KMS-11 (cell line): Measurements from ENCODE around the gene TYR.

Experiments
- H2AFZ ChIP-seq: fragments of 200-600 bp; sonication (generic); 2 replicates; pipeline ENCODE4 v1.6.1; 2016; ENCODE audit warnings: antibody characterized with exemption, mixed run types, low read depth
- H3K27ac ChIP-seq: fragments of 200-600 bp; sonication (generic); 2 replicates; pipeline ENCODE4 v1.6.1; 2016; ENCODE audit warnings: mild to moderate bottlenecking, mixed run types
- H3K27me3 ChIP-seq: fragments of 200-600 bp; sonication (generic); 2 replicates; pipeline ENCODE4 v1.6.1; 2017; ENCODE audit warnings: mild to moderate bottlenecking, low read depth, mixed run types, moderate library complexity; ENCODE audit not compliant: insufficient read depth
- H3K36me3 ChIP-seq: fragments of 200-600 bp; sonication (generic); 2 replicates; pipeline ENCODE4 v1.6.1; 2017; ENCODE audit warnings: mild to moderate bottlenecking, mixed run types; ENCODE audit not compliant: insufficient read depth
- H3K4me1 ChIP-seq: fragments of 200-600 bp; sonication (generic); 2 replicates; pipeline ENCODE4 v1.6.1; 2016; ENCODE audit warnings: mild to moderate bottlenecking, low read depth, mixed run types; ENCODE audit not compliant: poor library complexity, severe bottlenecking
- H3K4me2 ChIP-seq: fragments of 200-600 bp; sonication (generic); 2 replicates; pipeline ENCODE4 v1.7.0; 2016; ENCODE audit warnings: mild to moderate bottlenecking, mixed run types
- H3K4me3 ChIP-seq: fragments of 200-600 bp; sonication (generic); IDR thresholded peaks from 2 replicates; pipeline ENCODE4 v1.6.1; 2017; ENCODE audit warnings: low read depth, low read length, mixed read lengths; ENCODE audit not compliant: insufficient read depth
- H3K79me2 ChIP-seq: fragments of 200-600 bp; sonication (generic); 2 replicates; pipeline ENCODE4 v1.6.1; 2016; ENCODE audit warnings: low read depth, mixed run types; ENCODE audit not compliant: insufficient read depth
- H3K9ac ChIP-seq: fragments of 200-600 bp; sonication (generic); 2 replicates; pipeline ENCODE4 v1.6.1; 2016; ENCODE audit warnings: mild to moderate bottlenecking, mixed run types
- H4K20me1 ChIP-seq: fragments of 200-600 bp; sonication (generic); 2 replicates; pipeline ENCODE4 v1.6.1; 2016; ENCODE audit warnings: mild to moderate bottlenecking, mixed run types; ENCODE audit not compliant: insufficient read depth
- CTCF ChIP-seq: fragments of 200-600 bp; sonication (generic); conservative IDR thresholded peaks from 2 replicates; pipeline ENCODE4 v1.6.1; 2017; ENCODE audit warnings: low read depth, mild to moderate bottlenecking, antibody characterized with exemption, low read length, moderate library complexity, mixed read lengths

Gene TYR

DNA sequence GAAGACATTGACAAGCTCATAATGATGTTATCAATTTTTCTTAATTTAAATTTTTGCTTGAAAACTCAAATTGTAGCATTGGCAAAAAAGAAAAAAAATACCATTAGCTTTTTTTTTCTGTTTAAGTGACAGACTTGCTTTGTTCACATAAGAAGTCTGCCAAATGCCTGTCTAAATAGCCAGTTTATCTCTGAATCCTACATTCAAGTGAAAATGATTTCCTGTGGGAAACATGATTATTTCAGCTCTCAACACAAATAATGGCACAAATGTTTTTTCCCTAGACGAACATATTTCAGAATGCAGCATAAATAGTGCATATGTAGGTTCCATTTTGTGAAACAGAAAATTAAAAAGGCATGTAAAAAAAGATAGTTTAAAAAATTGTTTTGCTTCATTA is 23.5 kb downstream of the TYR start:
- no peak overlapping the region for H2AFZ ChIP-seq
- no peak overlapping the region for H3K4me2 ChIP-seq
- H3K9ac ChIP-seq = no peak overlapping the region
- no peaks in the 10 kb centered on the region for H3K4me1 ChIP-seq
- TF ChIP-seq CTCF = no peak
- no peaks in the 10 kb centered on the region for H4K20me1 ChIP-seq
- H3K27ac ChIP-seq = no peak overlapping the region
- no peak overlapping the region for H3K4me3 ChIP-seq
- no peaks in the 10 kb centered on the region for H3K79me2 ChIP-seq
- H3K36me3 ChIP-seq = no peaks in the 10 kb centered on the region
- no peaks in the 10 kb centered on the region for H3K27me3 ChIP-seq

DNA sequence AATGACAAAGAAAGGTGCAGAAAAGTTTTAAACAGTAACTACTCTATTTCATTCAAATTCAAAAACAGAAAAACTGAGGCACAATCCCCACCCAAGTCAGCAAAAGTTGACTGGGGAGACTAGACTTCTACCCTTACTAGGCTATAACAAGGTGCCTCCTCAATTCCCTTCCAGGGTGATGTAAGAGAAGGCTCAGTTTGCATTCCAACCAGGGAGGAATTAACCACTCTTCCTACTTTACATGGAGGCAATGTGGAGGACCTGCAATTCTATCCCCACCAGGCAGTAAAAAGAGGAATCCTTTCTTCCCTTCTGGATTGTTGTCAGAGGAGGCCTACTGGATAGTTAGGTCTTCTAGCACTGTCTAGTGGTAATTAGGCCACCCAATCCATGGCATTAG is 26.1 kb downstream of the TYR start:
- TF ChIP-seq CTCF = no peak
- Histone ChIP-seq H3K4me1 (no peaks in the 10 kb centered on the region), H3K36me3 (no peaks in the 10 kb centered on the region), H2AFZ (no peak overlapping the region), H3K4me2 (no peak overlapping the region), H3K27me3 (no peaks in the 10 kb centered on the region), H4K20me1 (no peaks in the 10 kb centered on the region), H3K79me2 (no peaks in the 10 kb centered on the region), H3K27ac (no peak overlapping the region), H3K4me3 (no peak overlapping the region), H3K9ac (no peak overlapping the region)

GRCh38 chr11:89205378-89205777 is 27.7 kb downstream of the TYR start:
- Histone ChIP-seq H3K79me2 (no peaks in the 10 kb centered on the region), H3K36me3 (no peaks in the 10 kb centered on the region), H3K9ac (no peak overlapping the region), H3K4me2 (no peak overlapping the region), H3K27ac (no peak overlapping the region), H3K4me3 (no peak overlapping the region), H3K27me3 (no peaks in the 10 kb centered on the region), H2AFZ (no peak overlapping the region), H3K4me1 (no peaks in the 10 kb centered on the region), H4K20me1 (no peaks in the 10 kb centered on the region)
- no peak for TF ChIP-seq CTCF

GRCh38 chr11:89220684-89221339 is 43.1 kb downstream of the TYR start:
- Histone ChIP-seq H3K79me2 (no peaks in the 10 kb centered on the region), H3K4me2 (no peak overlapping the region), H3K27me3 (no peaks in the 10 kb centered on the region), H2AFZ (no peak overlapping the region), H3K9ac (no peak overlapping the region), H3K4me1 (no peaks in the 10 kb centered on the region), H3K36me3 (no peaks in the 10 kb centered on the region), H4K20me1 (no peaks in the 10 kb centered on the region), H3K4me3 (no peak overlapping the region), H3K27ac (no peak overlapping the region)
- TF ChIP-seq CTCF = no peak
